ENCODE measurements around the gene PRKAG2. TPM values are rescaled to one million over a fixed set of nuclear protein-coding genes. Genes with fewer than 3 reads are reported as not detected.

The PRKAG2 gene
- total and polyA plus RNA-seq, 2 of the 8 experiments (the other 6 are each of a cell fraction or from before 2014, with no cell fraction given): 7.5 to 18.1 TPM

GRCh38 chr7:151630851-151631569 is 245.9 kb downstream of the PRKAG2 start (continued):
- no peak for TF ChIP-seq JUN (IDR thresholded peaks at IDR 0.05; ENCODE audit: low read depth, low read length)

Measured in H1 (cell line).